Breast epithelium (tissue), 4 donors: ENCODE measurements around the gene CD58. TPM values are rescaled to one million over a fixed set of nuclear protein-coding genes. Genes with fewer than 3 reads are reported as not detected.
"Not testable (repeated sequence)": the region's sequence is repeated elsewhere in the genome, so short reads cannot be mapped to it uniquely, and the experiment has no call there.

Experiments
- DNase-seq, 2 donors: peaks; one replicate each; pipeline ENCODE4 v3.0.0-alpha.2; 2019; ENCODE audit warnings: low spot score in 2 of 2
- H3K27ac ChIP-seq, 2 donors: fragments of 200-600 bp; sonication (generic) in 1 of 2; one replicate each; pipeline ENCODE4 v1.5.1; 2016 to 2019; ENCODE audit warnings: mild to moderate bottlenecking in 1 of 2
- H3K27me3 ChIP-seq, 2 donors: fragments of 200-600 bp; sonication (generic) in 1 of 2; one replicate each; pipeline versions ENCODE4 v1.5.1 to v1.6.0; 2017 to 2019; ENCODE audit warnings: control low read depth in 1 of 2, mild to moderate bottlenecking in 1 of 2
- H3K36me3 ChIP-seq: fragments of 200-600 bp; one replicate; pipeline ENCODE4 v1.5.1; 2019
- H3K4me1 ChIP-seq, 2 donors: fragments of 200-600 bp; sonication (generic); one replicate each; pipeline ENCODE4 v1.5.1; 2016 to 2019; ENCODE audit warnings: control low read depth in 1 of 2
- H3K4me3 ChIP-seq, 3 donors: fragments of 200-600 bp; sonication (generic); 1 replicate in 2 of 3; 2 replicates in 1 of 3; pipeline ENCODE4 v1.5.1; 2016 to 2019; ENCODE audit warnings: mild to moderate bottlenecking in 3 of 3, moderate library complexity in 2 of 3
- H3K9me3 ChIP-seq, 2 donors: fragments of 200-600 bp; sonication (generic) in 1 of 2; one replicate each; pipeline ENCODE4 v1.5.1; 2016 to 2019; ENCODE audit warnings: control low read depth in 1 of 2
- POLR2A ChIP-seq: fragments of 450-650 bp; IDR thresholded peaks from one replicate; pipeline ENCODE4 v1.6.1; 2016; ENCODE audit warnings: antibody characterized with exemption, mild to moderate bottlenecking, moderate library complexity
- POLR2AphosphoS5 ChIP-seq, 3 donors: sonication (generic); formaldehyde crosslinking; IDR thresholded peaks; one replicate each; pipeline ENCODE4 v1.6.1; 2017; ENCODE audit warnings: antibody characterized with exemption in 3 of 3
- intact Hi-C: fragments of 100-400 bp; cut with DNase I; formaldehyde crosslinking; loops from one replicate; pipeline ENCODE4 v1.15.1; 2023; ENCODE audit warnings: low total_unique reads
- total RNA-seq, 3 donors: library from RNA; depleted of rRNA; stranded (reverse); fragments of >200 nt; gene quantifications; one replicate each; pipeline ENCODE4 v1.1.0, GENCODE V29; 2016
- TF ChIP-seq, protein P1 (sequence below), 3 donors: fragments of 450-650 bp; IDR thresholded peaks; one replicate each; pipeline ENCODE4 v1.5.1; 2016 to 2017; ENCODE audit warnings: antibody characterized with exemption in 3 of 3, mild to moderate bottlenecking in 3 of 3, moderate library complexity in 3 of 3

CD58 gene, protein sequence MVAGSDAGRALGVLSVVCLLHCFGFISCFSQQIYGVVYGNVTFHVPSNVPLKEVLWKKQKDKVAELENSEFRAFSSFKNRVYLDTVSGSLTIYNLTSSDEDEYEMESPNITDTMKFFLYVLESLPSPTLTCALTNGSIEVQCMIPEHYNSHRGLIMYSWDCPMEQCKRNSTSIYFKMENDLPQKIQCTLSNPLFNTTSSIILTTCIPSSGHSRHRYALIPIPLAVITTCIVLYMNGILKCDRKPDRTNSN
- 10 to 100 TPM; 22.0 to 31.4 (median 31.3) TPM for total RNA-seq

DNA sequence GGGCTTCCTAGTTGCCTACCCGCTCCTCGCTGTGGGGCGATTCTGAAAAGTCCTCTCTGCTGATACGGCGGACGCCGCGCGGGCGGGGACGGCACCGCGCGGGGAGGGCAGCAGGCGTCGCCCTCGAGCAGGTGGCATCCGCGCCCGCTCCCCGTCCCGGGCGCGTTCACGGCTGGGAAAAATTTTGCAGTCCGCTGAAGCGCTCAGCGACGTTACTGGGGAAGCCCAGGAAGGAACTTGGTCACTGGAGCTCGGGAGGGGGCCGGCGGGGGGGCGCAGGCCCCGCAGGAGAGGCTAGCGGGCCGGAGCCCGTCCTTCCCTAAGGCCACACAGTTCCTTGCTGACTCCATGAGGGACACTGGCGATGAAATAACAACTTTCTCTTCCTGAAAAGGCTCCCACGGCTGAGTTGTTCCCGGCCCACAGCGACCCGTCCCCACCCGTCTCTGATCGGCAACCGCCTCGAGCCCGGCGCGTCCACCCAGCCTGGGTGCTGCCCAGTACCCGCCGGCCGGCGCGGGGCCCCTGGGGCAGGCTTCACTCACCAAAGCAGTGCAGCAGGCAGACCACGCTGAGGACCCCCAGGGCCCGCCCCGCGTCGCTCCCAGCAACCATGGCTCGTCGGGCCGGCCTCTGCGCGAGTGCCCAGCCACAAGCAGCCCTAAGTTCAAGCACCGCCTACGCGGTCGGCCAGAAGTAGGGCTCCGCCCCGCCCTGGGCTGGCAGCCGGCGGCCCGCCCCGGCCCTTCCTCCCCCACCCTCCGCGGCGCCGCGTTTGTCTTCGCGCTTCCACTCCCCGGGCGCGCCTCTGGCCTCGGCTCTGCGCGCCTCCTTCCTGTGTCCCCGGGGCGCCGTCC is at the start of gene CD58:
TSS of gene CD58 (minus strand) at position 669 of the 857 bp plus-strand sequence. CDS start at position 615, 54 bp downstream.
- Histone ChIP-seq H3K27ac (peak within 1 kb of the TSS; percentile 96 to 99), H3K4me1 (peaks cover 0 to 7% of the 10 kb centered on the region in 2 donors), H3K27me3 (no peaks in the 10 kb centered on the region), H3K36me3 (no peaks in the 10 kb centered on the region), H3K4me3 (peak within 1 kb of the TSS; percentile 86 to 99 (median 90)), H3K9me3 (no peaks in the 10 kb centered on the region)
- peak; percentile 80 to 83 for DNase-seq
- intact Hi-C loops = no loop called here
- TF ChIP-seq POLR2AphosphoS5 (IDR thresholded peaks at IDR 0.05) (peak; percentile 16 to 65 (median 27)), POLR2A (no peak)
- TF ChIP-seq, protein P1, sequence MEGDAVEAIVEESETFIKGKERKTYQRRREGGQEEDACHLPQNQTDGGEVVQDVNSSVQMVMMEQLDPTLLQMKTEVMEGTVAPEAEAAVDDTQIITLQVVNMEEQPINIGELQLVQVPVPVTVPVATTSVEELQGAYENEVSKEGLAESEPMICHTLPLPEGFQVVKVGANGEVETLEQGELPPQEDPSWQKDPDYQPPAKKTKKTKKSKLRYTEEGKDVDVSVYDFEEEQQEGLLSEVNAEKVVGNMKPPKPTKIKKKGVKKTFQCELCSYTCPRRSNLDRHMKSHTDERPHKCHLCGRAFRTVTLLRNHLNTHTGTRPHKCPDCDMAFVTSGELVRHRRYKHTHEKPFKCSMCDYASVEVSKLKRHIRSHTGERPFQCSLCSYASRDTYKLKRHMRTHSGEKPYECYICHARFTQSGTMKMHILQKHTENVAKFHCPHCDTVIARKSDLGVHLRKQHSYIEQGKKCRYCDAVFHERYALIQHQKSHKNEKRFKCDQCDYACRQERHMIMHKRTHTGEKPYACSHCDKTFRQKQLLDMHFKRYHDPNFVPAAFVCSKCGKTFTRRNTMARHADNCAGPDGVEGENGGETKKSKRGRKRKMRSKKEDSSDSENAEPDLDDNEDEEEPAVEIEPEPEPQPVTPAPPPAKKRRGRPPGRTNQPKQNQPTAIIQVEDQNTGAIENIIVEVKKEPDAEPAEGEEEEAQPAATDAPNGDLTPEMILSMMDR (IDR thresholded peaks at IDR 0.05) = peak; percentile 34 to 58 (median 49)

DNA sequence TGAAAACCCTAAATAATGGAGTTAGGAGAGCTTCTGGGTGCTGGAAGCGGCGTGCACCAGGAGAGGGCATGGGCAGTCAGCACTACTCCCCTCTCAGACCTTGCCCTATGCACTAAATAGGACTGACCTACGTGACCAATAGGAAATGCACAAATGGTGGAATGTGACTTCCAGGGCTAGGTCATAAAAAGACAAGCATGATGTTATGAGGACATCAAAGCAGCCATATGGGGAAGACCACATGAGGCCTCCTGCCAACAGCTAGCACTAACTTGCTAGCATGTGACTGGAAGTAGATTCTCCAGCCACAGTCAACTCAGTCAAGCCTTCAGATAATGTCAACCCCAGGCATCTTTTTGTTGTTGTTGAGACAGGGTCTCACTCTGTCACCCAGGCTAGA is 49.6 kb upstream of the CD58 start:
- H3K27me3 ChIP-seq, H3K4me1 ChIP-seq, H3K4me3 ChIP-seq, H3K27ac ChIP-seq, intact Hi-C loops, H3K36me3 ChIP-seq, DNase-seq, H3K9me3 ChIP-seq: not testable (repeated sequence)

DNA sequence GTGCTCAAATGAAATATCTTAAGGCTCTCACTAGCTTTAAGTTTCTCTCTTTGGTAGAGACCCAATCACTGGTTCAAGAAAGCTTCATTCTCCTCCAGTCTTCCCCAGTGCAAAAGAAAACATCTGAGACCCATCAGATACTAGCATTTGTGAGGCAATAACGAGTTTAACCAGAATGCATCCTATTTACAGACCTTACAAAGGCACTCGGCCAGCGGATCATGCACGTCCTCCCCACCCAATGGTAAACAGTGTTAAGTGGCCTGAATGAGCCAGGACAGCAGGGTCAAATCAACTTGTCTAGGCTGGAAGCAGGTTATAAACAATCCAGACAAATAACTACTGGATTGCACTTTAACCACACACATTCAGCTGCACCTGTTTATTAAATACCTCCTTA is 48.3 kb upstream of the CD58 start:
- DNase-seq, H3K27ac ChIP-seq, intact Hi-C loops: not testable (repeated sequence)

DNA sequence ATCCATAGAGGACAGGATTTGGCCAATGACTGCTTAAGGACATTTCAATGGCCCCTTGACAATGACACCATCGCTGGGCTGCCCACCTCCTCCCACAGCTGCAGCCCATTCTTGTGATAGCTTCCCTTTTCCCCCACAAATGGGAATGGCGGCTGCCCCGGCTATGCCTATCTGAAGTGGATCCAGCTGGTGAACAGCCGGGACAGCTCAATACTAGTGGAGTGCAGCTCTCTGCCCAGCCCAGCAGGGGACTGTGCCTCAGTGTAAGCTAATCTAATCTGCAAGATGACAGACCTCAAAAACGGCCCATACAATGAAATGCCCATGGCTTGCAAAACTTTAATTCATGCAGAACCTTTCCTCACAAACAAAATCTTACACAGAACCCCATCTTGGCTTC is 47.0 kb upstream of the CD58 start:
- DNase-seq, H3K9me3 ChIP-seq, intact Hi-C loops, H3K4me3 ChIP-seq, H3K36me3 ChIP-seq, H3K4me1 ChIP-seq, H3K27me3 ChIP-seq, H3K27ac ChIP-seq: not testable (repeated sequence)

More for the DNA sequence above, 48.3 kb upstream of the CD58 start:
- not testable (repeated sequence) for H3K4me3 ChIP-seq, H3K36me3 ChIP-seq, H3K27me3 ChIP-seq, H3K4me1 ChIP-seq, H3K9me3 ChIP-seq

DNA sequence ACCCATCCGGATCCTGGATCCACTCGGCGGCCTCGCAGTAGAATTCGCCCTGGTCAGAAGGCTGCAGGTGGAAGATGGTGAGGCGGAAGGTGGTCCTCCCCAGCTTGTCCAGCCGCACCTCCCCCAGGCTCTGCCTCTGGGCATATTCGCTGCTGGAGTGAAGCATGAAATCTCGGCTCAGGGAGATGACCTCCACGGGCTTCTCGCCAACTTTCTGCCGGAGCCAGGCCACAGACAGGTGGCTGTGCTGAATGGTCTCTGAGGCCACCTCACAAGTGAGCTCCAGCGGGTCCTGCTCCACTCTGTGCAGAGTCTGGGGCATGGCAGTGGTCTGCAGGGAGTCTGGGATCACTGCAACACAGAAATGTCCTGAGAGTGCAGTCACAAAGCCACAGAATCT is 43.0 kb upstream of the CD58 start:
- H3K27ac ChIP-seq, H3K9me3 ChIP-seq, H3K4me3 ChIP-seq, H3K27me3 ChIP-seq, H3K36me3 ChIP-seq, DNase-seq, intact Hi-C loops, H3K4me1 ChIP-seq: not testable (repeated sequence)

DNA sequence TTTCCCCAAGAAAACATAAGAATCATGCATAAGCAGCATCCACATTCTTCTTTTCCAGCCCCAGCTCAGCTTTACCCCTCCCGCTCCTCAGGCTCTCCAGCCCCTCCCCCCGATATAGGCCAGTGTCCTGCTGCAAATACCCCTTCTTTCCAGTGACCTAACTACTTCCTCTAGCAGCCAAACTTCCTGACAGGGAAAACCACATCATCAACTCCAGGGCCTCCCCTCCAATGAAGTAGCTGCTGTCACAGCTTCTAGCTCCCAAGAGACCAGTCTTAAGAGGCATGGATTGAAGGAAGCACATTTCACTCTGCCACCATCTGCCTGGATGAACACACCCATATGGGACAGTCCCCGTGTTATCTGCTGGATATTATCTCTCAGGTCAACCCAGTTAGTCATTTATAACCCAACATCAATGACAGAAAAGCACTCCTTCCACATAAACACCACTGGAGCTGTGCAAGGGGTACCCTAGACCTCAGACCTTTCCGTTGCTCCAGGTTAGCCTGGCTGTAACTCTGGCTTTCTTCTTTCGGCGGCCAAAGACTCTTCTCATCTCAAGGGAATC is 39.1 kb upstream of the CD58 start:
- H3K9me3 ChIP-seq, H3K36me3 ChIP-seq, H3K27ac ChIP-seq, DNase-seq, H3K4me3 ChIP-seq, intact Hi-C loops, H3K4me1 ChIP-seq, H3K27me3 ChIP-seq: not testable (repeated sequence)

DNA sequence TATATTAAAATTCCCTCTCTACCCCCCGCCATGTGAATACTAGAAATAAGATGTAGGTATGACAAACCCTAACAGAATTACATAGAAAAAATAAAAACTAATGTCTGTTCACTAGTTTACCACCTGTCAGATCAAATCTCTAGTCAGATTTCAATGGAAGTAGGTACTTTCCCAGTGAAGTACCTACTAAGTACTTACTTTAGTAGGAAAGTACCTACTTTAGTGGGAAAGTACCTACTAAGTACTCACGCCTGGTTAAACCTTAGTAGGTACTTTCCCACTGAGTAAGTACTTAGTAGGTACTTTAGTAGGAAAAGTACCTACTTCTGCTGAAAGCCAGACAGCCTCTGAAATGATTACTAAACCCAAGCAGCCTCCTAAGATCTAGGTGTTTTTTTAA is 38.0 kb upstream of the CD58 start:
- H3K27ac ChIP-seq, H3K36me3 ChIP-seq, H3K27me3 ChIP-seq, H3K4me3 ChIP-seq, H3K4me1 ChIP-seq, intact Hi-C loops, DNase-seq, H3K9me3 ChIP-seq: not testable (repeated sequence)

DNA sequence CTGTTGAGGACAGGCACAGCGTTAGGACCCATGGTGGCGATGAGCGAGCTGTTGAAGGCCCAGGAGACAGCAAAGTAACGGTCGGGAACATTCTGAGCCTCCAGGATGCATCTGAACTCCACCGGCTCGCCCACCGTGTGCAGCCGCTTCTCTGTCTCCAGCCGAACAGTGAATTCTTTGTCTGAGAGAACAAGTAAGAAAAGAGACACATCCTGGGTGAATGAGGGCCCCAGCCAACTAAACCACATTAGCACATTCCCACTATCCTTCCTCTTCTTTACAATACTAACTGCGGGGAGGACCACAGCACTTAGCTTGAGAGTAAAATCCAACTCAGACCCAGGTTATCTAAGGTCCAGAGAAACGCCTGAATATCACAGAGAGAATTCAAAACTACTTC is 37.3 kb upstream of the CD58 start:
- H3K9me3 ChIP-seq, DNase-seq, H3K27ac ChIP-seq, H3K4me3 ChIP-seq, intact Hi-C loops, H3K27me3 ChIP-seq, H3K36me3 ChIP-seq, H3K4me1 ChIP-seq: not testable (repeated sequence)

DNA sequence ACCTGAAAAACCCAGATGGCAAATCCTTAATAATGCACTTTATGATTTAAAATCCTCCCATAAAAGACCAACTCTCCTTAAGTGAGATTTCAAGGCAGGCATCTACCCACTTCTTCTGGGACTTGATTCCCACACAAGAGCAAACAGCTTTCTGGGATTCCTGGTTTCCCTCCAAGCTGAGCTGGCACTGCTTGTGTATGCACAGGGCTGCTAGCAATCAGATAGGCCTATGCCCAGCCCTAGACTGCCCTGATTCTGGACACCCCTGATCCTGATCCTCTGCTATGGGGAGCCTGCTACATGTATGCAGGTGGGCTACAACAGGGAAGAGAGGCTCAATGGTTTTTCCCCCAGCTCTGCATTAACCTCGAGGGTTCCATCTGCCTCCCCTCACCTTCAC is 36.6 kb upstream of the CD58 start:
- H3K9me3 ChIP-seq, intact Hi-C loops, H3K4me3 ChIP-seq: not testable (repeated sequence)

DNA sequence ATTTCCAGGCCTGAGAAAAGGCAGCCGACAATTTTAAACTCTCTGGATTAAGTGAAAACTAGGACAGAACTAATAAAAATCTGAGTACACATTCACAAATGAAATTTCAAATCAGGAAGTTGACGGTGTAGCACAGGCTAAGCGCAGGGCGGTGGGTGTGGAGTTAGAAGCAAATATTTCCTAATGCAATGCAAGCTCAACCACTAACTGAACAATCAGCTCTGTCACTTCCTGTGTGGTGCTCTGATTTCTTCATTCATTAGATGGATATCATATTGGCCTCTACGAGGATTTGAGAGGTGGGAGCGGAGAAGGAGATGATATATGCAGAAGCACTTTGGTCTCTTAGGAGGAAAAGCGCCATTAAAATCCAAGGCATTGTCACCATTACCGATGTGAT is 35.2 kb upstream of the CD58 start:
- H3K9me3 ChIP-seq, DNase-seq, H3K36me3 ChIP-seq, H3K4me1 ChIP-seq, intact Hi-C loops, H3K27me3 ChIP-seq, H3K4me3 ChIP-seq: not testable (repeated sequence)
- H3K27ac ChIP-seq = peak overlapping the region in 1 of 2 donors; percentile 19

More for the DNA sequence above, 36.6 kb upstream of the CD58 start:
- not testable (repeated sequence) for DNase-seq, H3K4me1 ChIP-seq, H3K27me3 ChIP-seq, H3K36me3 ChIP-seq
- H3K27ac ChIP-seq = peak overlapping the region in 1 of 2 donors; percentile 25
